Sigmoid colon (tissue), 3 donors: Measurements from ENCODE around the gene SIRPG.

Experiments used
- POLR2A ChIP-seq, 2 donors: fragments of 450-650 bp; IDR thresholded peaks; one replicate each; pipeline ENCODE4 v1.6.1; 2016; ENCODE audit warnings: antibody characterized with exemption in 2 of 2, mild to moderate bottlenecking in 2 of 2, moderate library complexity in 2 of 2
- TF ChIP-seq, protein P1 (sequence below), 4 experiments: fragments of 450-650 bp in 3 of 4; fragments of 200-600 bp in 1 of 4; IDR thresholded peaks; one replicate each; pipeline ENCODE4 v1.5.1; 2016 to 2019; ENCODE audit warnings: antibody characterized with exemption in 4 of 4, mild to moderate bottlenecking in 3 of 4, moderate library complexity in 2 of 4

DNA sequence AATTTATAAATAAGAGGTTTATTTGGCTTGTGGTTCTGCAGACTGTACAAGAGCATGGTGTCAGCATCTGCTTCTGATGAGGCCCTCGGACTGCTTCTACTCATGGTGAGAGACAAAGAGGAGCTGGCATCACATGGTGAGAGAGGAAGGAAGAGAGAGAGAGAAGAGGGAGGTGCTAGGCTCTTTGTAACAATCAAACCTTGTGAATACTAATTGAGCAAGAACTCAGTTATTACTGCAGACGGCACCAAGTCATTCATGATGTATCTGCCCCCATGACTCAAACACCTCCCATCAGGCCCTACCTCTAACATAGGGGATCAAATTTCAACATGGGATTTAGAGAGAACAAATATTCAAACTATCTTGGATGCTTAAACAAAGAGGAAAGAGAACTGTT, 6.3 kb upstream of the SIRPG start:
- no peak for TF ChIP-seq POLR2A (IDR thresholded peaks at IDR 0.05)
- TF ChIP-seq, protein P1, sequence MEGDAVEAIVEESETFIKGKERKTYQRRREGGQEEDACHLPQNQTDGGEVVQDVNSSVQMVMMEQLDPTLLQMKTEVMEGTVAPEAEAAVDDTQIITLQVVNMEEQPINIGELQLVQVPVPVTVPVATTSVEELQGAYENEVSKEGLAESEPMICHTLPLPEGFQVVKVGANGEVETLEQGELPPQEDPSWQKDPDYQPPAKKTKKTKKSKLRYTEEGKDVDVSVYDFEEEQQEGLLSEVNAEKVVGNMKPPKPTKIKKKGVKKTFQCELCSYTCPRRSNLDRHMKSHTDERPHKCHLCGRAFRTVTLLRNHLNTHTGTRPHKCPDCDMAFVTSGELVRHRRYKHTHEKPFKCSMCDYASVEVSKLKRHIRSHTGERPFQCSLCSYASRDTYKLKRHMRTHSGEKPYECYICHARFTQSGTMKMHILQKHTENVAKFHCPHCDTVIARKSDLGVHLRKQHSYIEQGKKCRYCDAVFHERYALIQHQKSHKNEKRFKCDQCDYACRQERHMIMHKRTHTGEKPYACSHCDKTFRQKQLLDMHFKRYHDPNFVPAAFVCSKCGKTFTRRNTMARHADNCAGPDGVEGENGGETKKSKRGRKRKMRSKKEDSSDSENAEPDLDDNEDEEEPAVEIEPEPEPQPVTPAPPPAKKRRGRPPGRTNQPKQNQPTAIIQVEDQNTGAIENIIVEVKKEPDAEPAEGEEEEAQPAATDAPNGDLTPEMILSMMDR (IDR thresholded peaks at IDR 0.05), result no peak
